Gastrocnemius medialis (tissue), 4 donors: ENCODE data around the gene ARAP3.

ENCODE experiments used
- POLR2A ChIP-seq, 2 donors: fragments of 450-650 bp; IDR thresholded peaks; one replicate each; pipeline ENCODE4 v1.6.1; 2017; ENCODE audit warnings: antibody characterized with exemption in 2 of 2, mild to moderate bottlenecking in 2 of 2, moderate library complexity in 2 of 2
- TF ChIP-seq, protein P1 (sequence below), 5 experiments: fragments of 450-650 bp in 3 of 5; fragments of 200-600 bp in 2 of 5; sonication (generic) in 2 of 5; IDR thresholded peaks in 4 of 5; conservative IDR thresholded peaks in 1 of 5; 1 replicate in 4 of 5; 2 replicates in 1 of 5; pipeline ENCODE4 v1.5.1; 2016 to 2019; ENCODE audit warnings: antibody characterized with exemption in 5 of 5, mild to moderate bottlenecking in 3 of 5, moderate library complexity in 3 of 5

DNA sequence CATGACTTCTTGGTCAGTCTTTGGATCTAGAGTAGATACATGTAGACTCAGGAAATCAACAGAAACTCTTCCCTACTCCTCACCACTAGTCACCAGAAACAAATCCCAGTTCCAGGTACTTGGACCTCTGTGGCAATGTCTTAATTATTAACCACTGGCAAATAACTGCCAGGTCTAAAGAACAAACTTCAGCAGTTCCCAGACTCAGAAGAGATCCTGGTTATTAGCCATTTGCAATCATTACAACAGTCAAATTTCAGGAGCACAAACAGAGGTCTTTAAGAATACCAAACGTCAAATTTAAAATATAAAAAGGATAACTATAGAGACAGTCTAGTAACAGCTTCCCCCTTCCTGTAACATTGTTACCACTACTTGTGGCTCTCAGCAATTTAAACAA is 73.5 kb downstream of the ARAP3 start:
- TF ChIP-seq, protein P1, sequence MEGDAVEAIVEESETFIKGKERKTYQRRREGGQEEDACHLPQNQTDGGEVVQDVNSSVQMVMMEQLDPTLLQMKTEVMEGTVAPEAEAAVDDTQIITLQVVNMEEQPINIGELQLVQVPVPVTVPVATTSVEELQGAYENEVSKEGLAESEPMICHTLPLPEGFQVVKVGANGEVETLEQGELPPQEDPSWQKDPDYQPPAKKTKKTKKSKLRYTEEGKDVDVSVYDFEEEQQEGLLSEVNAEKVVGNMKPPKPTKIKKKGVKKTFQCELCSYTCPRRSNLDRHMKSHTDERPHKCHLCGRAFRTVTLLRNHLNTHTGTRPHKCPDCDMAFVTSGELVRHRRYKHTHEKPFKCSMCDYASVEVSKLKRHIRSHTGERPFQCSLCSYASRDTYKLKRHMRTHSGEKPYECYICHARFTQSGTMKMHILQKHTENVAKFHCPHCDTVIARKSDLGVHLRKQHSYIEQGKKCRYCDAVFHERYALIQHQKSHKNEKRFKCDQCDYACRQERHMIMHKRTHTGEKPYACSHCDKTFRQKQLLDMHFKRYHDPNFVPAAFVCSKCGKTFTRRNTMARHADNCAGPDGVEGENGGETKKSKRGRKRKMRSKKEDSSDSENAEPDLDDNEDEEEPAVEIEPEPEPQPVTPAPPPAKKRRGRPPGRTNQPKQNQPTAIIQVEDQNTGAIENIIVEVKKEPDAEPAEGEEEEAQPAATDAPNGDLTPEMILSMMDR (IDR thresholded peaks at IDR 0.05 in 4 of 5, conservative IDR thresholded peaks at IDR 0.05 in 1 of 5) = no peak
- TF ChIP-seq POLR2A (IDR thresholded peaks at IDR 0.05) = no peak
